Measurements from ENCODE around the gene FANCF.

FANCF gene

DNA sequence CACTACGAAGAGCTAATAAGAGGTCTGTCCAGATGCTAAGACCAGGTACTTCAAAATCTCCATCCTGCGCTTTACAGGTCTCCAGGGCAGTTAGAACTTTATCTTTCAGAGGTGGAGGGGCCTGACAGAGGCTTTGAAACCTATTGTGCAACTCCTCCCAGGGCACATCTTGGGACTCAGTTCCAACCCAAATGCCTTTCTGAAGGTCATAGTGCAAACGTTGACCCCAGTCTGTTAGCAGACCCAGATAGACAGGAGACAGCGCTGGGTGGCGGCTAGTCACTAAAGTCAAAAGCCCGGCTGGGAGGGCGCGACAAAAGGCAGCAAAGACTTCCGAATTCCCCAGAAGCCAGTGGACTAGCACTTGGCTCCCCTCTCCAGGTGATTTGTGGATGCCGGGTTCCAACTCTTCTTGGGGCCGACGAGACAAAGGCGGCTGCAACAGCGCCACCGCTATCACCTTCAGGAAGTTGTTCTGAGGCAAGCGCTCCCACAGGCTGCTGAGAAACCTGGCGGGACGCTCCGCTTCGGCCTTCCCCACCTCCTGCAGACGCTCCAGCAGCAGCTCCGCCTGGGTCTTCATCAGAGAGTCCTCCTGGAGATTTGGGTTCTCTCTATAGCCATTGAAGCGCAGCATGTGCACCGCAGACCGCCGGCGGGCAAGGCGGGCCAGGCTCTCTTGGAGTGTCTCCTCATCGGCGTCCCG, 728 bp downstream of the FANCF start:
- TF ChIP-seq, protein P1, sequence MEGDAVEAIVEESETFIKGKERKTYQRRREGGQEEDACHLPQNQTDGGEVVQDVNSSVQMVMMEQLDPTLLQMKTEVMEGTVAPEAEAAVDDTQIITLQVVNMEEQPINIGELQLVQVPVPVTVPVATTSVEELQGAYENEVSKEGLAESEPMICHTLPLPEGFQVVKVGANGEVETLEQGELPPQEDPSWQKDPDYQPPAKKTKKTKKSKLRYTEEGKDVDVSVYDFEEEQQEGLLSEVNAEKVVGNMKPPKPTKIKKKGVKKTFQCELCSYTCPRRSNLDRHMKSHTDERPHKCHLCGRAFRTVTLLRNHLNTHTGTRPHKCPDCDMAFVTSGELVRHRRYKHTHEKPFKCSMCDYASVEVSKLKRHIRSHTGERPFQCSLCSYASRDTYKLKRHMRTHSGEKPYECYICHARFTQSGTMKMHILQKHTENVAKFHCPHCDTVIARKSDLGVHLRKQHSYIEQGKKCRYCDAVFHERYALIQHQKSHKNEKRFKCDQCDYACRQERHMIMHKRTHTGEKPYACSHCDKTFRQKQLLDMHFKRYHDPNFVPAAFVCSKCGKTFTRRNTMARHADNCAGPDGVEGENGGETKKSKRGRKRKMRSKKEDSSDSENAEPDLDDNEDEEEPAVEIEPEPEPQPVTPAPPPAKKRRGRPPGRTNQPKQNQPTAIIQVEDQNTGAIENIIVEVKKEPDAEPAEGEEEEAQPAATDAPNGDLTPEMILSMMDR (IDR thresholded peaks at IDR 0.05; ENCODE audit: low read depth, low read length, missing control alignments): peak; percentile 69
- peak overlapping the region; percentile 95 for H3K4me3 ChIP-seq (ENCODE audit: low read depth, low read length)
- in situ Hi-C loops (cut with HindIII; ENCODE audit: low sequenced_read_pairs): no loop called here
- DNase-seq (ENCODE audit: low read depth): peak; percentile 32

DNA sequence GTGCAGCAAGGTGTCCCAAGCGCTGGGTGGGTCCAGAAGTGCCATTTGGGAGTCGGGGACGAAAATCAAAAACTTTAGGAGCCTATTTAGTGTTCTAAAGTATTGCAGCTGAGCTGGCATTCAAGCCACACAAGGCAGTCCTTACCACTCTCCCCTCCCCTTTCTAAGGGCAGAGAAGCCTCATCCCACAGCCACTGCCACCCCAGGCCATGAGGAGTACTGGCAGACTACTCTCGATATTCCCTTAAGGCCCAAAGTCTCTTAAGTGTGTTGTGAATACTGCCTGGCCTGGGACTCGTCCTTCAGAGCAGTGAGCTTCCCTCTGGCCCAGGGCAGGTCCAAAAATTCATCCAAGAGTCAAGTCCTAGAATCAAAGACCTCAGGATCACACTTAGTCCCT, 7.8 kb downstream of the FANCF start:
- in situ Hi-C loops (cut with HindIII; ENCODE audit: low sequenced_read_pairs): no loop called here
- TF ChIP-seq, protein P1 (IDR thresholded peaks at IDR 0.05; ENCODE audit: low read depth, low read length, missing control alignments): no peak
- no peak overlapping the region for H3K4me3 ChIP-seq (ENCODE audit: low read depth, low read length)
- no peak for DNase-seq (ENCODE audit: low read depth)

DNA sequence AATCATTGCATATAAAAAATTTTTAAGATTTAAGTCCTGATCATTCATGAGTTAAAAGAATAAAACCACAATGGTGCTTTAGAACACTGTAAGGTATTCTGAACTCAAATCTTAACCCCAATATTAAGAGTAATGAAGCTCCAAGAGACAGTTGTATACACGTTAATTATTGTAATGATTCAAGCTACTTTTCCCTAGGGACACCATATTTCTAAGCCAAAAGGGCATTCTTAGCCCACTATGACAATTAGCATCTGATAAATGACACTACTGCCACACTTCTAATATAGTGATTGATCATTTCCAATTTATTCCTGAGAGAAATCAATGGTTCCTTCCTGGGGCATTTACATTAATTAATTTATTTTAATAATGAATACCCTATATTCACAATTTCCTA, 21.7 kb downstream of the FANCF start:
- in situ Hi-C loops (cut with HindIII; ENCODE audit: low sequenced_read_pairs): no loop called here
- TF ChIP-seq, protein P1 (IDR thresholded peaks at IDR 0.05; ENCODE audit: low read depth, low read length, missing control alignments): no peak
- H3K4me3 ChIP-seq (ENCODE audit: low read depth, low read length): no peak overlapping the region

DNA sequence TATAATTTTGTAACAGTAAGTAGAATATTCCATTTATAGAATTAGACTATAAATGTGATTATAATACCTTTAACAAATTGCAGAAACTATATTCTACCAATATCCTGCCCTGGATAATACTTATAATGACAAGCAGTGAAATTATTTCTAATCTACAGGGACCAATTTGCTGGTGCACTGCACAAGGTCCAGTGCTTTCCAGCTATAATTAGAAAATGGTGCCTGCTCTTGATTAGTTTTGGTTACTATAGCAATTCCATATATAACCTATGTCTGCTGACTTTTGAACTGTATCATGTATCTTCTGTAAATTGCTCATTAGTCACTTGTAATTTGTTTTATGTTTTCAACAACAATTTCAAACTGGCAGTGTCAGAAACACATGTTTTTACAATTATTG, 23.1 kb downstream of the FANCF start:
- DNase-seq (ENCODE audit: low read depth): no peak
- H3K4me3 ChIP-seq (ENCODE audit: low read depth, low read length): no peak overlapping the region
- TF ChIP-seq, protein P1 (IDR thresholded peaks at IDR 0.05; ENCODE audit: low read depth, low read length, missing control alignments): no peak
- in situ Hi-C loops (cut with HindIII; ENCODE audit: low sequenced_read_pairs): no loop called here

More for the DNA sequence above, 21.7 kb downstream of the FANCF start:
- DNase-seq (ENCODE audit: low read depth): no peak

DNA sequence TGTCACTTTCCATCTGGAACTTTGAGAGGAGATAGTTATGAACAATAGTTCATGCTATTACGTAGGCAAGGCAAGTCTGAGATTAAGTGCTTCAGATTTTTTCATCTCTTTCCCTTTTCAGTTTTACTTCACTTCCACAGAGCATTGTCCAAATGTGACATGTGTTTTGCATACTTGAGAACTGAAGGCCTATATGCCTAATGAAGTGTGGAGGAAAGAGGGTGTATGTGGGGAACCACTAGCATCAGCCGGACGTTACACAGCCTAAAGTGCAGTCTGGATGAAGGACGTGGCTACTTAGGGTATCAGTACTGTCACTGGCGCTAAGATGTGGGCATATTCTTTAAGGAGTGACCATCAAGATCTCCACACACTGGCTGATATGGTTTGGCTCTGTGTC, 26.2 kb downstream of the FANCF start:
- no peak for DNase-seq (ENCODE audit: low read depth)
- no peak overlapping the region for H3K4me3 ChIP-seq (ENCODE audit: low read depth, low read length)
- in situ Hi-C loops (cut with HindIII; ENCODE audit: low sequenced_read_pairs): no loop called here
- TF ChIP-seq, protein P1 (IDR thresholded peaks at IDR 0.05; ENCODE audit: low read depth, low read length, missing control alignments): no peak

DNA sequence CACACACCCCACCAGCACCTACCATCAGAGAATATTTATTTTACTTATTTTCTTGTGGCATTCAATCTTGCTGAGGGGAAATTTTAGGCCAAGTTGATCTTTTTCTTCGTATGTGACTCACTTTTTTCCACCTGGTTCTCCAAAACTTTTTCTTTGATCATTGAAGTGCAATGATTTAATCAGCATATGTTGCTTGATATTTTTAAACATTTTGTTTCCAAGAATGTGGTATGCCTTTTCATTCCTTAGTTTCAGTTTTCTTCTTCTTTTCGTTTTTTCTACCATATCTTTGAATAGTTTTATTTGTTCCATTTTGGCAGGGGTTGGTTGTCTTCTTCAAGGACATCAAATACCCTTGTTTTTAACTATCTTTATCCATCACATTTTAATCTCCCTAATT, 28.6 kb downstream of the FANCF start:
- H3K4me3 ChIP-seq (ENCODE audit: low read depth, low read length): no peak overlapping the region
- in situ Hi-C loops (cut with HindIII; ENCODE audit: low sequenced_read_pairs): no loop called here
- TF ChIP-seq, protein P1 (IDR thresholded peaks at IDR 0.05; ENCODE audit: low read depth, low read length, missing control alignments): no peak
- DNase-seq (ENCODE audit: low read depth): no peak
